WTC11 (cell line): ENCODE data around the gene TMED9. TPM values are rescaled to one million over a fixed set of nuclear protein-coding genes. Genes with fewer than 3 reads are reported as not detected.

Experiments
- ATAC-seq: fragments of 200-7000 bp; cut with Tn5 transposase; 2 replicates; pipeline ENCODE4 v1.10.0; 2021; ENCODE audit warnings: mild to moderate bottlenecking, moderate library complexity
- CTCF ChIA-PET: fragments of 300-600 bp; sonication (Branson Sonifier 250); formaldehyde crosslinking; loops from one replicate; lab custom pipeline; 2021; ENCODE audit warnings: antibody characterized with exemption; lab: Charles Lee
- POLR2A ChIA-PET: fragments of 350-600 bp; sonication (Branson Sonifier 250); formaldehyde crosslinking; loops from one replicate; lab custom pipeline; 2021; ENCODE audit warnings: antibody characterized with exemption; lab: Charles Lee
- DNase-seq: peaks from one replicate; pipeline ENCODE4 v3.0.0; 2021; ENCODE audit warnings: low spot score
- H3K27ac Mint-ChIP-seq: 2 replicates; pipeline ENCODE4 v1.8.0; 2021; ENCODE audit warnings: mixed read lengths
- H3K27me3 Mint-ChIP-seq: 2 replicates; pipeline ENCODE4 v1.8.0; 2021; ENCODE audit warnings: low read depth, mild to moderate bottlenecking, moderate library complexity, mixed read lengths
- H3K36me3 Mint-ChIP-seq: 2 replicates; pipeline ENCODE4 v1.8.0; 2021; ENCODE audit warnings: mixed read lengths
- H3K4me1 Mint-ChIP-seq: 2 replicates; pipeline ENCODE4 v1.8.0; 2022; ENCODE audit warnings: mixed read lengths
- H3K4me3 Mint-ChIP-seq: 2 replicates; pipeline ENCODE4 v1.8.0; 2021; ENCODE audit warnings: mild to moderate bottlenecking, moderate library complexity, mixed read lengths
- H3K9me3 Mint-ChIP-seq: 2 replicates; pipeline ENCODE4 v1.8.0; 2021; ENCODE audit warnings: mixed read lengths
- ETV6 ChIP-seq: sonication (generic); formaldehyde crosslinking; IDR thresholded peaks from 2 replicates; pipeline ENCODE4 v1.8.1; 2022; ENCODE audit warnings: mild to moderate bottlenecking, missing genetic modification reagents
- FOXP4 ChIP-seq: sonication (generic); formaldehyde crosslinking; IDR thresholded peaks from 2 replicates; pipeline ENCODE4 v1.8.0; 2022; ENCODE audit warnings: mild to moderate bottlenecking, missing genetic modification reagents
- HMGXB4 ChIP-seq: sonication (generic); formaldehyde crosslinking; IDR thresholded peaks from 2 replicates; pipeline ENCODE4 v1.8.1; 2023; ENCODE audit warnings: mild to moderate bottlenecking, moderate library complexity, missing genetic modification reagents
- KAT7 ChIP-seq: sonication (generic); formaldehyde crosslinking; IDR thresholded peaks from 2 replicates; pipeline ENCODE4 v1.8.1; 2023; ENCODE audit warnings: missing genetic modification reagents, mild to moderate bottlenecking, borderline replicate concordance
- NR1H2 ChIP-seq: sonication (generic); formaldehyde crosslinking; IDR thresholded peaks from 2 replicates; pipeline ENCODE4 v1.9.0; 2021; ENCODE audit warnings: mild to moderate bottlenecking, moderate library complexity, missing genetic modification reagents
- PRDM15 ChIP-seq: sonication (generic); formaldehyde crosslinking; IDR thresholded peaks from 2 replicates; pipeline ENCODE4 v1.8.0; 2022; ENCODE audit warnings: missing genetic modification reagents
- STAT6 ChIP-seq: sonication (generic); formaldehyde crosslinking; conservative IDR thresholded peaks from 2 replicates; pipeline ENCODE4 v1.8.1; 2023; ENCODE audit warnings: mild to moderate bottlenecking, low read depth, missing genetic modification reagents, moderate library complexity
- TCF7 ChIP-seq: sonication (generic); formaldehyde crosslinking; IDR thresholded peaks from 2 replicates; pipeline ENCODE4 v1.8.0; 2022; ENCODE audit warnings: mild to moderate bottlenecking, low read depth, missing genetic modification reagents, moderate library complexity
- TEAD1 ChIP-seq: sonication (generic); formaldehyde crosslinking; IDR thresholded peaks from 2 replicates; pipeline ENCODE4 v1.8.0; 2022; ENCODE audit warnings: mild to moderate bottlenecking, missing genetic modification reagents
- USF1 ChIP-seq: sonication (generic); formaldehyde crosslinking; IDR thresholded peaks from 2 replicates; pipeline ENCODE4 v1.8.0; 2022; ENCODE audit warnings: mild to moderate bottlenecking, missing genetic modification reagents
- ZNF671 ChIP-seq: fragments of 250-450 bp; sonication (Bioruptor Pico); IDR thresholded peaks from 2 replicates; pipeline ENCODE4 v1.8.0; 2021; ENCODE audit warnings: mild to moderate bottlenecking
- total RNA-seq: library from RNA; stranded (reverse); gene quantifications from 3 replicates; pipeline ENCODE4 v1.2.3, GENCODE V29; 2021
- TF ChIP-seq, protein P1 (sequence below): sonication (generic); formaldehyde crosslinking; IDR thresholded peaks from 2 replicates; pipeline ENCODE4 v1.8.1; 2023; ENCODE audit warnings: mild to moderate bottlenecking, missing genetic modification reagents, borderline replicate concordance
- TF ChIP-seq, protein P2 (sequence below): sonication (generic); formaldehyde crosslinking; IDR thresholded peaks from 2 replicates; pipeline ENCODE4 v1.8.1; 2022; ENCODE audit warnings: missing genetic modification reagents, borderline replicate concordance

TMED9 gene
- total RNA-seq, 1 experiment from 2014 or later: 164 TPM

DNA sequence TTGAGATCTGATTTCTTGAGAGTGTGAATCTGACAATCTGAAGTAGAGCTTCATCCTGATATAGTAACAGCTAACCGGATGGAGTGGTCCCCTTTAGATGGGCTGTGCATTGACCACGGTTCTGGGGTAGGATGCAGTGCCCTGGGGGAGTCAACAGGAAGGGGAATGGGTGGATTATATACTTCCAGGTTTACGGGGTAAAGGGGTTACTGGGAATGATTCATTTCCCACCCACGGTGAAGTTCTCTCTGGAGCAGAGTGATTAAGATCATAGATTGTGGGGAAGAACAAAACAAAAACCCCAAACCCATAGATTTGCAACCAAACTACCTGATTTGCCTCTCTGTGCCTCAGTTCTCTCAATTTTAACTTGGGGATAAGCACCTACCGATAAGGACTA is 6.5 kb downstream of the TMED9 start:
- Mint-ChIP-seq H3K4me1 (peaks cover 17% of the 10 kb centered on the region), H3K27ac (no peak overlapping the region)

DNA sequence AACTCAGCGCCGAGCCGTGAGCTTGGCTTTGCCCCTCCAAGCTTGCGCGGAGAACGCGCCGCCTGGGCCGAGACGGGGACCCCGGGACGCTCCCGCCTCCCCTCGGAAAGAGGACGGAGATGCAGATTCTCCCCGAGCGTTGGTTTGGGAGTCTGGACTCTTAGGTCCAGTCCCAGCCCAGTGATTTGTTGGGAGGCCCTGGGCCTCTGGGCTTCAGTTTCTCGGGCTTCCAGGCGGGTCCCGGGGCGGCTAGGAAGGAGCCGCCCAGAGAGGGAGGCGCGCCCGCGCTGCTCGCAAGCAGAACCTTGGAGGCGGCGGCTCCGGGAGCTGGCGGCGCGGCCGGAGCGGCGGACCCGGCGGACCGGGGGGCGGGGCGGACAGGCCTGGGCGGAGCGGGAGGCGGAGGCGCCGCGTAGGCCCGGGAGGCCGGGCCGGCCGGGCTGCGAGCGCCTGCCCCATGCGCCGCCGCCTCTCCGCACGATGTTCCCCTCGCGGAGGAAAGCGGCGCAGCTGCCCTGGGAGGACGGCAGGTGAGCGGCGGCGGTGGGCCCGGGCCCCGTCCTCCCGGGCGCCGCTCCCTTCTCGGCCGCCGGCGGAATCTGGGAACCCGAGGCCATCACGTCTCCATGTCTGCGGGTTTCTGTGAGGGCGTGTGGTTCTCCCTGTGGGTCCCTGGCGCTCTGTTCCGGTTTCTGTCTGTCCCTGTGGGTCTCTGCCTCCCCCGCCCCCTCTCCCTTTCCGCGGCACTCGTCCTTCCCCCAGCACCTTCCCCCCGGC is 7.9 kb downstream of the TMED9 start, which contains the start of gene B4GALT7:
Gene B4GALT7, plus strand, starts transcription at position 402 of the 777 bp plus-strand sequence. Its CDS starts 79 bp downstream, at position 481.
- DNase-seq (peak; percentile 80), ATAC-seq (peak; percentile 91)
- peaks cover 17% of the 10 kb centered on the region for H3K4me1 Mint-ChIP-seq
- peak within 1 kb of the TSS; percentile 97 for H3K4me3 Mint-ChIP-seq
- H3K36me3 Mint-ChIP-seq: peaks cover 13% of the 10 kb centered on the region
- no peaks in the 10 kb centered on the region for H3K9me3 Mint-ChIP-seq
- H3K27ac Mint-ChIP-seq: peak within 1 kb of the TSS; percentile 93
- ChIA-PET POLR2A (interaction anchor here (0.6 kb wide), 1 partner anchor 11 kb away, joined by 4 read pairs; no protein-coding TSS in a partner anchor), CTCF (interaction anchor here (2.7 kb wide), 1 partner anchor 8 kb away, joined by 18 read pairs; no protein-coding TSS in a partner anchor)
- H3K27me3 Mint-ChIP-seq: peaks cover 21% of the 10 kb centered on the region
- 0 out of 2 replicates have a peak, but pooled peaks have one; percentile 21 for TF ChIP-seq PRDM15 (CRISPR knock-in tag)
- peak; percentile 31; the same call in 1 of the 2 replicates for TF ChIP-seq ZNF671
- TF ChIP-seq, protein P1, sequence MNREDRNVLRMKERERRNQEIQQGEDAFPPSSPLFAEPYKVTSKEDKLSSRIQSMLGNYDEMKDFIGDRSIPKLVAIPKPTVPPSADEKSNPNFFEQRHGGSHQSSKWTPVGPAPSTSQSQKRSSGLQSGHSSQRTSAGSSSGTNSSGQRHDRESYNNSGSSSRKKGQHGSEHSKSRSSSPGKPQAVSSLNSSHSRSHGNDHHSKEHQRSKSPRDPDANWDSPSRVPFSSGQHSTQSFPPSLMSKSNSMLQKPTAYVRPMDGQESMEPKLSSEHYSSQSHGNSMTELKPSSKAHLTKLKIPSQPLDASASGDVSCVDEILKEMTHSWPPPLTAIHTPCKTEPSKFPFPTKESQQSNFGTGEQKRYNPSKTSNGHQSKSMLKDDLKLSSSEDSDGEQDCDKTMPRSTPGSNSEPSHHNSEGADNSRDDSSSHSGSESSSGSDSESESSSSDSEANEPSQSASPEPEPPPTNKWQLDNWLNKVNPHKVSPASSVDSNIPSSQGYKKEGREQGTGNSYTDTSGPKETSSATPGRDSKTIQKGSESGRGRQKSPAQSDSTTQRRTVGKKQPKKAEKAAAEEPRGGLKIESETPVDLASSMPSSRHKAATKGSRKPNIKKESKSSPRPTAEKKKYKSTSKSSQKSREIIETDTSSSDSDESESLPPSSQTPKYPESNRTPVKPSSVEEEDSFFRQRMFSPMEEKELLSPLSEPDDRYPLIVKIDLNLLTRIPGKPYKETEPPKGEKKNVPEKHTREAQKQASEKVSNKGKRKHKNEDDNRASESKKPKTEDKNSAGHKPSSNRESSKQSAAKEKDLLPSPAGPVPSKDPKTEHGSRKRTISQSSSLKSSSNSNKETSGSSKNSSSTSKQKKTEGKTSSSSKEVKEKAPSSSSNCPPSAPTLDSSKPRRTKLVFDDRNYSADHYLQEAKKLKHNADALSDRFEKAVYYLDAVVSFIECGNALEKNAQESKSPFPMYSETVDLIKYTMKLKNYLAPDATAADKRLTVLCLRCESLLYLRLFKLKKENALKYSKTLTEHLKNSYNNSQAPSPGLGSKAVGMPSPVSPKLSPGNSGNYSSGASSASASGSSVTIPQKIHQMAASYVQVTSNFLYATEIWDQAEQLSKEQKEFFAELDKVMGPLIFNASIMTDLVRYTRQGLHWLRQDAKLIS (CRISPR knock-in tag): no peak
- TF ChIP-seq TEAD1: 0 out of 2 replicates have a peak, but pooled peaks have one; percentile 6
- no peak for TF ChIP-seq NR1H2 (CRISPR knock-in tag)
- 0 out of 2 replicates have a peak, but pooled peaks have one; percentile 9 for TF ChIP-seq USF1
- TF ChIP-seq HMGXB4: peak; percentile 76
- TF ChIP-seq FOXP4 (CRISPR knock-in tag): peak; percentile 84; the same call in 1 of the 2 replicates
- TF ChIP-seq TCF7 (CRISPR knock-in tag): no peak
- TF ChIP-seq KAT7: peak; percentile 50; the same call in 1 of the 2 replicates
- TF ChIP-seq, protein P2, sequence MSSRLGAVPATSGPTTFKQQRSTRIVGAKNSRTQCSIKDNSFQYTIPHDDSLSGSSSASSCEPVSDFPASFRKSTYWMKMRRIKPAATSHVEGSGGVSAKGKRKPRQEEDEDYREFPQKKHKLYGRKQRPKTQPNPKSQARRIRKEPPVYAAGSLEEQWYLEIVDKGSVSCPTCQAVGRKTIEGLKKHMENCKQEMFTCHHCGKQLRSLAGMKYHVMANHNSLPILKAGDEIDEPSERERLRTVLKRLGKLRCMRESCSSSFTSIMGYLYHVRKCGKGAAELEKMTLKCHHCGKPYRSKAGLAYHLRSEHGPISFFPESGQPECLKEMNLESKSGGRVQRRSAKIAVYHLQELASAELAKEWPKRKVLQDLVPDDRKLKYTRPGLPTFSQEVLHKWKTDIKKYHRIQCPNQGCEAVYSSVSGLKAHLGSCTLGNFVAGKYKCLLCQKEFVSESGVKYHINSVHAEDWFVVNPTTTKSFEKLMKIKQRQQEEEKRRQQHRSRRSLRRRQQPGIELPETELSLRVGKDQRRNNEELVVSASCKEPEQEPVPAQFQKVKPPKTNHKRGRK (CRISPR knock-in tag): no peak
- no peak for TF ChIP-seq STAT6 (CRISPR knock-in tag)
- peak; percentile 67 for TF ChIP-seq ETV6 (CRISPR knock-in tag)

More for the DNA sequence above, 6.5 kb downstream of the TMED9 start:
- DNase-seq (no peak), ATAC-seq (no peak)
- H3K36me3 Mint-ChIP-seq: peaks cover 28% of the 10 kb centered on the region
- peaks cover 21% of the 10 kb centered on the region for H3K27me3 Mint-ChIP-seq
- POLR2A ChIA-PET: no interaction called here
- H3K4me3 Mint-ChIP-seq: peak overlapping the region; percentile 71
- H3K9me3 Mint-ChIP-seq: no peaks in the 10 kb centered on the region
- TF ChIP-seq NR1H2 (CRISPR knock-in tag): no peak
- CTCF ChIA-PET: interaction anchor here (2.7 kb wide), 1 partner anchor 9 kb away, joined by 18 read pairs; no protein-coding TSS in a partner anchor
